GM23248 (cell line): ENCODE results near the gene SH3GL1. TPM values are rescaled to one million over a fixed set of nuclear protein-coding genes. Genes with fewer than 3 reads are reported as not detected.

Experiments used
- DNase-seq: peaks from one replicate; pipeline ENCODE4 v3.0.0-alpha.2; 2015
- H2AFZ ChIP-seq: fragments of 200-600 bp; sonication (generic); 2 replicates; pipeline ENCODE4 v1.6.1; 2016; ENCODE audit warnings: antibody characterized with exemption
- H3F3A ChIP-seq: fragments of 200-600 bp; sonication (generic); 2 replicates; pipeline ENCODE4 v1.6.1; 2016; ENCODE audit warnings: mild to moderate bottlenecking, antibody characterized with exemption, mixed run types; ENCODE audit not compliant: insufficient read depth
- H3K27ac ChIP-seq: fragments of 200-600 bp; sonication (generic); 2 replicates; pipeline ENCODE4 v1.5.1; 2016; ENCODE audit warnings: mild to moderate bottlenecking
- H3K27me3 ChIP-seq: fragments of 200-600 bp; sonication (generic); replicated peaks from 2 replicates; pipeline ENCODE4 v1.6.1; 2016; ENCODE audit warnings: mild to moderate bottlenecking; ENCODE audit not compliant: insufficient read depth
- H3K36me3 ChIP-seq: fragments of 200-600 bp; sonication (generic); 2 replicates; pipeline ENCODE4 v1.6.1; 2016; ENCODE audit warnings: low read depth, mild to moderate bottlenecking
- H3K4me1 ChIP-seq: fragments of 200-600 bp; sonication (generic); 2 replicates; pipeline ENCODE4 v1.6.1; 2016; ENCODE audit warnings: mild to moderate bottlenecking; ENCODE audit not compliant: insufficient read depth
- H3K4me2 ChIP-seq: fragments of 200-600 bp; sonication (generic); one replicate; pipeline ENCODE4 v1.6.1; 2016; ENCODE audit warnings: mild to moderate bottlenecking; ENCODE audit not compliant: unreplicated experiment
- H3K4me3 ChIP-seq: fragments of 200-600 bp; sonication (generic); 2 replicates; pipeline ENCODE4 v1.5.1; 2016; ENCODE audit warnings: mild to moderate bottlenecking
- H3K79me2 ChIP-seq: fragments of 200-600 bp; sonication (generic); 2 replicates; pipeline ENCODE4 v1.6.1; 2016; ENCODE audit warnings: mild to moderate bottlenecking; ENCODE audit not compliant: insufficient read depth
- H3K9ac ChIP-seq: fragments of 200-600 bp; sonication (generic); 2 replicates; pipeline ENCODE4 v1.6.1; 2016; ENCODE audit warnings: mild to moderate bottlenecking
- H3K9me2 ChIP-seq: fragments of 200-600 bp; sonication (generic); 2 replicates; pipeline ENCODE4 v1.6.1; 2016; ENCODE audit warnings: mixed run types, mild to moderate bottlenecking, moderate library complexity; ENCODE audit not compliant: insufficient read depth
- H3K9me3 ChIP-seq: fragments of 200-600 bp; sonication (generic); one replicate; pipeline ENCODE4 v1.6.1; 2017; ENCODE audit warnings: low read depth
- H4K20me1 ChIP-seq: fragments of 200-600 bp; sonication (generic); 2 replicates; pipeline ENCODE4 v1.6.0; 2016; ENCODE audit not compliant: insufficient read depth
- EZH2 ChIP-seq: fragments of 200-600 bp; sonication (generic); IDR thresholded peaks from 2 replicates; pipeline ENCODE4 v1.6.1; 2018; ENCODE audit warnings: antibody characterized with exemption, mild to moderate bottlenecking; ENCODE audit not compliant: insufficient read depth, poor library complexity, severe bottlenecking
- EZH2phosphoT487 ChIP-seq: fragments of 200-600 bp; sonication (generic); IDR thresholded peaks from 2 replicates; pipeline ENCODE4 v1.6.1; 2018; ENCODE audit warnings: antibody characterized with exemption, moderate library complexity, mild to moderate bottlenecking, low read depth; ENCODE audit not compliant: insufficient read depth
- WGBS, 2 experiments: methylation state at CpG; one replicate each; pipeline ENCODE4 v1.1.6; 2015 to 2017; ENCODE audit warnings: low lambda C conversion rate in 2 of 2, low coverage in 1 of 2; ENCODE audit errors: missing lambda C conversion rate in 2 of 2; 5-methylcytosine and 5-hydroxymethylcytosine counted together
- in situ Hi-C: fragments of 300-500 bp; cut with MboI; formaldehyde crosslinking; loops from 2 replicates; pipeline ENCODE4 v1.15.0; 2020
- microRNA-seq: library from miRNA; unstranded; fragments of <30 nt; microRNA quantifications from one replicate; pipeline ENCODE4, GENCODE V29; 2016; ENCODE audit warnings: borderline number of aligned reads
- polyA plus RNA-seq: library from polyadenylated mRNA; unstranded; fragments of >200 nt; fragmentation: Nextera tagmentation; extraction: Ambion mirVana; gene quantifications from 2 replicates; pipeline ENCODE4 v1.2.1, GENCODE V29; 2016
- small RNA-seq: library from RNA; depleted of rRNA; stranded (forward); fragments of <200 nt; gene quantifications from one replicate; pipeline ENCODE3, GENCODE V24; 2014; ENCODE audit warnings: low read depth, low replicate concordance
- total RNA-seq: library from RNA; depleted of rRNA; stranded (reverse); fragments of >200 nt; shearing (Covaris generic); gene quantifications from 2 replicates; pipeline ENCODE4 v1.2.3, GENCODE V29; 2014; rRNA removed

The SH3GL1 gene
- total and polyA plus RNA-seq, 2 experiments from 2014 or later, result 141 to 151 TPM

DNA sequence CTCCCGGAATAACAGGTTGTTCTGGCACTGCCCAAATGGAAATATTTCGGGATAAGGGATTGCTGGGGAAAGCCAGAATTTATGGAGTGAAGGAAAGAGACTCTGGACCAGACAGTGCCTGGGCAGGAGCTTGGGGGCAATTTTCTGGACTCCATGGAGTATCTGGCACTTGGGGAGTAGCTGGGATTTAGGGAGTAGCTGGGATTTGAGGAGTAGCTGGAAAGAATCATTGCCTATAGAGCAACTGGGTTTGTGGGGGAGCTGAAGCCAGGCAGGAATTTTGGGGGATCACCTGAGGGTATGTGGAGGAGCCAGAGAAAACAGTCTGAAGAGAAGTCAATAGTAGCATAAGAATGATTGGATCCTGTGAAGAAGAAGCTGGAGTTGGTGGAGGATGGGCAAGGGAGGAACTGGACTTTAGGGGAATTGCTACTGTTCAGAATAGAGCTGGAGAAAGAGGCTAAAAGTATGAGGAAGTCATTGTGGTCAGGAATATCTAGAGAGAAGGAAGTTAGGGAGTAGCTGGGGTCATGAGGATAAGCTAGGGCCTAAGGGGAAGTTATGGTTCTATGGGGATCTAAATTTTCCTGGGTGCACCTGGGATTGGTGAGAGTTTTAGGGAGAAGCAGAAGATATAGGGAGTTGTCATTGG lies 81.2 kb downstream of the SH3GL1 start:
- H3K27ac ChIP-seq, result no peak overlapping the region
- H3K4me3 ChIP-seq, result no peak overlapping the region
- WGBS, 2 experiments, result 67 to 71% methylated on average over 2 of the region's 2 CpGs
- H3K9me3 ChIP-seq, result no peaks in the 10 kb centered on the region
- no peaks in the 10 kb centered on the region for H3K4me1 ChIP-seq
- H3K4me2 ChIP-seq, result no peak overlapping the region
- no peaks in the 10 kb centered on the region for H3K36me3 ChIP-seq
- H3K79me2 ChIP-seq, result no peaks in the 10 kb centered on the region
- no peak for DNase-seq
- H3K27me3 ChIP-seq, result no peaks in the 10 kb centered on the region
- in situ Hi-C loops, result no loop called here
- TF ChIP-seq EZH2phosphoT487 (no peak), EZH2 (no peak)
- no peaks in the 10 kb centered on the region for H4K20me1 ChIP-seq
- no peaks in the 10 kb centered on the region for H3F3A ChIP-seq
- H3K9me2 ChIP-seq, result no peaks in the 10 kb centered on the region
- no peak overlapping the region for H3K9ac ChIP-seq
- no peak overlapping the region for H2AFZ ChIP-seq

DNA sequence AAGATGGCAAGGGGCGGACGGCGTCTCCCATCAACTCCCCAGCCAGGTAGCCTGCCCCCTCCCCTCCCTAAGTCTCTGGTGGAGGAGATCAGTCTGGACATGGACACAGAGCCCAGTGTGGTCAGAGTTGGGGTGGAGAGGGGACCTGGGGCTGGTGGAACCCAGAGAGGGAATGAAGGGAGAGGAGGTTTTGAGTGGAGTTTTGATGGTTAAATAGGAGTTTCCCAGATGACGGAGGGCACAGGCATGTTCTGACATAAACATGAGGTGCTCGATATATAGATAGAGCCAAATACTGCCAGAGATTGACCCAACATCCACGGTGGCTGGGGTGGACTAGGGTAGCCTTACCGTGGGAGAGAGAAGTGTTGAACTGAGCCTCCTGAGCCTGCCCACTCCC lies 81.9 kb downstream of the SH3GL1 start:
- Histone ChIP-seq H3K9me2 (no peaks in the 10 kb centered on the region), H3K9ac (no peak overlapping the region), H3K4me3 (no peak overlapping the region), H3K27ac (no peak overlapping the region), H3K36me3 (no peaks in the 10 kb centered on the region), H3K4me1 (no peaks in the 10 kb centered on the region), H3K79me2 (no peaks in the 10 kb centered on the region), H3K9me3 (no peaks in the 10 kb centered on the region), H2AFZ (no peak overlapping the region), H4K20me1 (no peaks in the 10 kb centered on the region), H3K4me2 (no peak overlapping the region), H3F3A (no peaks in the 10 kb centered on the region), H3K27me3 (no peaks in the 10 kb centered on the region)
- in situ Hi-C loops, result no loop called here
- TF ChIP-seq EZH2phosphoT487, result no peak
- 88 to 90% methylated on average over 7 of the region's 7 CpGs for WGBS, 2 experiments
- DNase-seq, result no peak

DNA sequence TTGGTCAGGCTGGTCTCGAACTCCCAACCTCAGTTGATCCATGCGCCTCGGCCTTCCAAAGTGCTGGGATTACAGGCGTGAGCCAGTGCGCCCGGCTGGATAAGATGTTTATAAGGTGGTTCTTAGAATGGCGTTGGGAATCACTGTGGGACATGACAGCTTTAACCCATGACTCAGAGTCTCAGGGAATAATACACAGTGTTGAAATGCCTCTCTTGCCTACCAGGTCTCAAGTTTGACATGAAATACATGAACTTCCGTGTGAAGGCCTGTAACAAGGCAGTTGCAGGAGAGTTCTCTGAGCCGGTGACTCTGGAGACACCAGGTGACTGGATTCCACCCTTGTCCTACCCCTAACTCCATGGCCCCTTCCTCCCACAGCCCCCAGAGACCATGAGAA lies 83.4 kb downstream of the SH3GL1 start:
- no peaks in the 10 kb centered on the region for H3K9me2 ChIP-seq
- no peak overlapping the region for H2AFZ ChIP-seq
- H3K9me3 ChIP-seq, result no peaks in the 10 kb centered on the region
- no peak for DNase-seq
- H3K27me3 ChIP-seq, result no peaks in the 10 kb centered on the region
- H3K36me3 ChIP-seq, result no peaks in the 10 kb centered on the region
- no peaks in the 10 kb centered on the region for H3K4me1 ChIP-seq
- no peaks in the 10 kb centered on the region for H3F3A ChIP-seq
- TF ChIP-seq EZH2phosphoT487, result no peak
- no peak for TF ChIP-seq EZH2
- no peaks in the 10 kb centered on the region for H4K20me1 ChIP-seq
- no peak overlapping the region for H3K9ac ChIP-seq
- no peaks in the 10 kb centered on the region for H3K79me2 ChIP-seq
- 88 to 90% methylated on average over 9 of the region's 9 CpGs for WGBS, 2 experiments
- in situ Hi-C loops, result no loop called here
- H3K27ac ChIP-seq, result no peak overlapping the region
- no peak overlapping the region for H3K4me3 ChIP-seq
- H3K4me2 ChIP-seq, result no peak overlapping the region

DNA sequence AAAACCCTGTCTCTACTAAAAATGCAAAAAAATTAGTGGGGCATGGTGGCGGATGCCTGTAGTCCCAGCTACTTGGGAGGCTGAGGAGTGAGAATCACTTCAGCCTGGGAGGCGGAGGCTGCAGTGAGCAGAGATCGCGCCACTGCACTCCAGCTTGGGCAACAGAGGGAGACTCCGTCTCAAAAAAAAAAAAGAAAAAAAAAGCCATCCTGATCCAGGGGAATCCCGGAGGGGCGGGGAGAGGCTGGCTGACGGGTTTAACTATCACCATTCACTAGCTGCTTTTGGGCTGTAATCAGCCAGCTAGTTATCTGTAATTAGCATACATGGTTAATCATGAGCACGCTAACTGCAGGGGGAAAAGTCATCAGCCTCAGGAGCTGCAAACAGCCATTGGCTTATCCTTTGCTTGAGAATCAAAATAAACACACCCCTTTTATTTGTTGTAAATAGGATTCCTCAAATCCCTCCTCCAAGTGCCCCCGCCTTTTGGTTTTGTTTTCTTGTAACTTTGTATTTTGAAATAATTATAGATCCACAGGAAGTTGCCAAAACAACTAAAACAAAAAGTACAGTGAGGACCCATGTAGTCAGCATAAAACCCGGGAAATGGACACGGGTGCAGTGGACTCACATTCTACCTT lies 86.4 kb downstream of the SH3GL1 start:
- no peak overlapping the region for H3K9ac ChIP-seq
- H3K36me3 ChIP-seq, result no peaks in the 10 kb centered on the region
- H3K79me2 ChIP-seq, result no peaks in the 10 kb centered on the region
- no peak for TF ChIP-seq EZH2phosphoT487
- TF ChIP-seq EZH2, result no peak
- H3K4me3 ChIP-seq, result no peak overlapping the region
- DNase-seq, result no peak
- no peak overlapping the region for H3K27ac ChIP-seq
- H3K9me3 ChIP-seq, result no peaks in the 10 kb centered on the region
- no peaks in the 10 kb centered on the region for H3K4me1 ChIP-seq
- in situ Hi-C loops, result no loop called here
- H2AFZ ChIP-seq, result peak overlapping the region; percentile 56; the same call in 1 of the 2 replicates
- H3F3A ChIP-seq, result no peaks in the 10 kb centered on the region
- no peaks in the 10 kb centered on the region for H3K9me2 ChIP-seq
- no peaks in the 10 kb centered on the region for H4K20me1 ChIP-seq
- 16 to 17% methylated on average over 12 of the region's 12 CpGs for WGBS, 2 experiments
- no peak overlapping the region for H3K4me2 ChIP-seq
- H3K27me3 ChIP-seq, result no peaks in the 10 kb centered on the region

Small RNA genes lying within 50 kb of the gene (microRNA-seq; reads per million reads assigned to microRNA genes)
- gene MIR4746, result 6.1 reads per million, percentile 6 among the genes with 10 or more reads in this experiment

Small RNA genes lying within 50 kb of the gene (small RNA-seq; reads per million reads assigned to genes)
- gene MIR4746, result not detected

Other genes with a start within 250 kb of the SH3GL1 start
- not detected in 2 replicates for gene CREB3L3, start 246.9 kb downstream of the SH3GL1 start, total RNA-seq
- gene CREB3L3, start 246.9 kb downstream of the SH3GL1 start, polyA plus RNA-seq, result not detected in 2 replicates
- 12.0 and 14.4 TPM in 2 replicates for gene SIRT6, start 218.0 kb downstream of the SH3GL1 start, total RNA-seq
- gene SIRT6, start 218.0 kb downstream of the SH3GL1 start, polyA plus RNA-seq, result 19.6 and 20.0 TPM in 2 replicates
- 0.54 and 3.3 TPM in 2 replicates for gene ANKRD24, start 217.9 kb downstream of the SH3GL1 start, total RNA-seq
- gene ANKRD24, start 217.9 kb downstream of the SH3GL1 start, polyA plus RNA-seq, result 0.14 and 0.46 TPM in 2 replicates
- gene EBI3, start 171.0 kb downstream of the SH3GL1 start, total RNA-seq, result 0.76 TPM in 1 of 2 replicates, not detected in the other
- gene EBI3, start 171.0 kb downstream of the SH3GL1 start, polyA plus RNA-seq, result 0.56 and 1.1 TPM in 2 replicates
- gene YJU2, start 153.5 kb downstream of the SH3GL1 start, total RNA-seq, result 17.3 and 20.1 TPM in 2 replicates
- gene YJU2, start 153.5 kb downstream of the SH3GL1 start, polyA plus RNA-seq, result 10.6 and 12.9 TPM in 2 replicates
- gene SHD, start 121.3 kb downstream of the SH3GL1 start, total RNA-seq, result not detected in 2 replicates
- gene SHD, start 121.3 kb downstream of the SH3GL1 start, polyA plus RNA-seq, result not detected in 2 replicates
- gene TMIGD2, start 98.2 kb downstream of the SH3GL1 start, total RNA-seq, result not detected in 2 replicates
- gene TMIGD2, start 98.2 kb downstream of the SH3GL1 start, polyA plus RNA-seq, result not detected in 2 replicates
- gene FSD1, start 95.9 kb downstream of the SH3GL1 start, total RNA-seq, result 5.8 and 16.2 TPM in 2 replicates
- gene FSD1, start 95.9 kb downstream of the SH3GL1 start, polyA plus RNA-seq, result 5.8 TPM in 2 replicates
- 1.8 and 6.4 TPM in 2 replicates for gene STAP2, start 61.7 kb downstream of the SH3GL1 start, total RNA-seq
- gene STAP2, start 61.7 kb downstream of the SH3GL1 start, polyA plus RNA-seq, result 1.7 TPM in 2 replicates
- 3.0 and 6.2 TPM in 2 replicates for gene MPND, start 57.0 kb downstream of the SH3GL1 start, total RNA-seq
- gene MPND, start 57.0 kb downstream of the SH3GL1 start, polyA plus RNA-seq, result 5.0 and 8.4 TPM in 2 replicates
- 9.1 and 11.6 TPM in 2 replicates for gene CHAF1A, start 2.1 kb upstream of the SH3GL1 start, total RNA-seq
- gene CHAF1A, start 2.1 kb upstream of the SH3GL1 start, polyA plus RNA-seq, result 11.9 and 12.6 TPM in 2 replicates
- gene UBXN6, start 57.2 kb upstream of the SH3GL1 start, total RNA-seq, result 113 and 118 TPM in 2 replicates
- 45.8 and 48.8 TPM in 2 replicates for gene UBXN6, start 57.2 kb upstream of the SH3GL1 start, polyA plus RNA-seq
- 50.7 and 57.4 TPM in 2 replicates for gene HDGFL2, start 71.8 kb upstream of the SH3GL1 start, total RNA-seq
- gene HDGFL2, start 71.8 kb upstream of the SH3GL1 start, polyA plus RNA-seq, result 23.0 TPM in 2 replicates
- not detected in 2 replicates for gene PLIN4, start 117.9 kb upstream of the SH3GL1 start, total RNA-seq
- 0.08 TPM in 1 of 2 replicates, not detected in the other for gene PLIN4, start 117.9 kb upstream of the SH3GL1 start, polyA plus RNA-seq
- gene PLIN5, start 134.7 kb upstream of the SH3GL1 start, total RNA-seq, result not detected in 2 replicates
- not detected in 2 replicates for gene PLIN5, start 134.7 kb upstream of the SH3GL1 start, polyA plus RNA-seq
- not detected in 2 replicates for gene LRG1, start 139.5 kb upstream of the SH3GL1 start, total RNA-seq
- not detected in 2 replicates for gene LRG1, start 139.5 kb upstream of the SH3GL1 start, polyA plus RNA-seq
- not detected in 2 replicates for gene SEMA6B, start 159.1 kb upstream of the SH3GL1 start, total RNA-seq
- gene SEMA6B, start 159.1 kb upstream of the SH3GL1 start, polyA plus RNA-seq, result 0.19 TPM in 1 of 2 replicates, not detected in the other
- gene TNFAIP8L1, start 239.0 kb upstream of the SH3GL1 start, total RNA-seq, result 0.76 and 0.86 TPM in 2 replicates
- 2.0 TPM in 2 replicates for gene TNFAIP8L1, start 239.0 kb upstream of the SH3GL1 start, polyA plus RNA-seq